Hepatocyte (in vitro differentiated cells): Measurements from ENCODE around the gene SYTL3. TPM values are rescaled to one million over a fixed set of nuclear protein-coding genes. Genes with fewer than 3 reads are reported as not detected.

Experiments
- DNase-seq: peaks from one replicate; pipeline ENCODE4 v3.0.0-alpha.2; 2016; ENCODE audit warnings: low spot score
- H2AFZ ChIP-seq: fragments of 200-600 bp; sonication (generic); 2 replicates; pipeline ENCODE4 v1.6.0; 2016; ENCODE audit warnings: antibody characterized with exemption, mild to moderate bottlenecking
- H3K27ac ChIP-seq: fragments of 200-600 bp; sonication (generic); 2 replicates; pipeline ENCODE4 v1.5.1; 2016; ENCODE audit warnings: mild to moderate bottlenecking
- H3K27me3 ChIP-seq: fragments of 200-600 bp; sonication (generic); 2 replicates; pipeline ENCODE4 v1.6.1; 2016
- H3K36me3 ChIP-seq: fragments of 200-600 bp; sonication (generic); replicated peaks from 2 replicates; pipeline ENCODE4 v1.5.1; 2016; ENCODE audit warnings: low read depth; ENCODE audit not compliant: insufficient read depth
- H3K4me1 ChIP-seq: fragments of 200-600 bp; sonication (generic); 2 replicates; pipeline ENCODE4 v1.5.1; 2016; ENCODE audit warnings: mild to moderate bottlenecking, moderate library complexity; ENCODE audit not compliant: insufficient read depth
- H3K4me2 ChIP-seq: fragments of 200-600 bp; sonication (generic); 2 replicates; pipeline ENCODE4 v1.6.0; 2016
- H3K4me3 ChIP-seq: fragments of 200-600 bp; sonication (generic); 2 replicates; pipeline ENCODE4 v1.5.1; 2016; ENCODE audit warnings: mild to moderate bottlenecking
- H3K79me2 ChIP-seq: fragments of 200-600 bp; sonication (generic); 2 replicates; pipeline ENCODE4 v1.6.0; 2017; ENCODE audit warnings: mild to moderate bottlenecking
- H3K9me2 ChIP-seq: fragments of 200-600 bp; sonication (generic); replicated peaks from 2 replicates; pipeline ENCODE4 v1.6.0; 2017; ENCODE audit warnings: mild to moderate bottlenecking; ENCODE audit not compliant: insufficient read depth
- H3K9me3 ChIP-seq: fragments of 200-600 bp; sonication (generic); 2 replicates; pipeline ENCODE4 v1.5.1; 2016; ENCODE audit warnings: low read depth, mild to moderate bottlenecking
- H4K20me1 ChIP-seq: fragments of 200-600 bp; sonication (generic); 2 replicates; pipeline ENCODE4 v1.6.0; 2016; ENCODE audit warnings: mild to moderate bottlenecking; ENCODE audit not compliant: insufficient read depth, poor library complexity, severe bottlenecking
- CTCF ChIP-seq: fragments of 200-600 bp; sonication (generic); IDR thresholded peaks from 2 replicates; pipeline ENCODE4 v1.5.1; 2016; ENCODE audit warnings: antibody characterized with exemption, mild to moderate bottlenecking; ENCODE audit not compliant: poor library complexity
- EZH2 ChIP-seq: fragments of 200-600 bp; sonication (generic); IDR thresholded peaks from 2 replicates; pipeline ENCODE4 v1.6.1; 2016; ENCODE audit warnings: antibody characterized with exemption, mild to moderate bottlenecking, borderline replicate concordance
- EZH2phosphoT487 ChIP-seq: fragments of 200-600 bp; sonication (generic); IDR thresholded peaks from one replicate; pipeline ENCODE4 v1.6.1; 2018; ENCODE audit warnings: antibody characterized with exemption, mild to moderate bottlenecking, low read depth, moderate library complexity; ENCODE audit not compliant: unreplicated experiment, severe bottlenecking
- WGBS: methylation state at CpG from one replicate; pipeline ENCODE4 v1.1.6; 2016; ENCODE audit warnings: low lambda C conversion rate; ENCODE audit errors: missing lambda C conversion rate; 5-methylcytosine and 5-hydroxymethylcytosine counted together
- polyA plus RNA-seq: library from polyadenylated mRNA; unstranded; fragments of >200 nt; fragmentation: Nextera tagmentation; extraction: Ambion mirVana; gene quantifications from 2 replicates; pipeline ENCODE4 v1.2.1, GENCODE V29; 2016
- total RNA-seq: library from RNA; depleted of rRNA; stranded (reverse); fragments of >200 nt; gene quantifications from 2 replicates; pipeline ENCODE4 v1.2.3, GENCODE V29; 2014

Gene SYTL3
- total and polyA plus RNA-seq, 2 experiments from 2014 or later: 1.4 to 1.5 TPM

DNA sequence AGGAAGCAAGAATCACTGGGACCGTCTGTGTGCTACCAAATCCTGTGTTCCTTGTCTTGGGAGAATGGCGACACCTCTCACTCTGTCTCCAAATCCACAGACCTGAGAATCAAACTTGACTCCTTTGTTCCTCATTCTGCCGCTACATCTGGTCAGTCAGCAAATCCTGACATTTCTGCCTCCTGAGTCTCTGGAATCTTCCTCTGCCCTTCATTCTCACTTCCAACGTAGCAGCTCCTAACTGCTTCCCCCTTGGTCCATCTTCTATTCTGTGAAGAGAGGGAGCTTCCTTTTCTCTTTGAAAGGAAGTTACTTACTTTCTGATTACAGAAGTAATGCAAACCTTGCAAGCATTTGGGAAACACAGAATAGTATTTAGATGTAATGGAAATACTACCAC lies 37.7 kb downstream of the SYTL3 start:
- Histone ChIP-seq H3K27me3 (no peaks in the 10 kb centered on the region), H2AFZ (no peak overlapping the region), H3K27ac (no peak overlapping the region), H3K4me2 (no peak overlapping the region), H3K9me3 (no peaks in the 10 kb centered on the region), H3K4me3 (no peak overlapping the region), H3K4me1 (no peaks in the 10 kb centered on the region), H3K36me3 (no peaks in the 10 kb centered on the region), H4K20me1 (no peaks in the 10 kb centered on the region), H3K9me2 (no peaks in the 10 kb centered on the region), H3K79me2 (no peaks in the 10 kb centered on the region)
- DNase-seq: no peak
- WGBS: 93% methylated on average over 4 of the region's 4 CpGs
- no peak for TF ChIP-seq EZH2
- no peak for TF ChIP-seq CTCF
- TF ChIP-seq EZH2phosphoT487: no peak

GRCh38 chr6:158688860-158689259 lies 39.0 kb downstream of the SYTL3 start:
- no peak overlapping the region for H3K27ac ChIP-seq
- TF ChIP-seq EZH2phosphoT487 (no peak), CTCF (no peak), EZH2 (no peak)
- WGBS: 95% methylated on average over 1 of the region's 1 CpG

DNA sequence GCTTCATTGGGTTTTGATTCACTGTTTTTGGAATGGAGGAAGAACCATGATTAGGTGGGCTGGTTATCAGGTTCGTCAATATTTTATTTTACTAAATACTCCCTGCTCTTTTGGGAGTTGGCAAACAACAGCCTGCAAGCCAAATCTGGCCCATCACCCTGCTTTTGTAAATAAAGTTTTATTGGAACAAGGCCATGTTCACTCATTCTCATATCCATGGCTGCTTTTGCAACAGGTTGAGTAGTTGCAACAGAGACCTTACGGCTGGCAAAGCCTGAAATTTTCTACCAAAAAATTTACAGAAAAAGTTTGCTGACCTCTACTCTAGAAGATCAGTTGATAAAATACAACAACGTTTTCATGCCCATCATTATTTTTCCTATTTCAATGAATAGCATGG lies 45.1 kb downstream of the SYTL3 start:
- no peaks in the 10 kb centered on the region for H3K9me2 ChIP-seq
- no peaks in the 10 kb centered on the region for H4K20me1 ChIP-seq
- 90% methylated on average over 3 of the region's 3 CpGs for WGBS
- no peak overlapping the region for H3K4me2 ChIP-seq
- H3K4me1 ChIP-seq: no peaks in the 10 kb centered on the region
- no peaks in the 10 kb centered on the region for H3K9me3 ChIP-seq
- no peak overlapping the region for H3K4me3 ChIP-seq
- no peaks in the 10 kb centered on the region for H3K36me3 ChIP-seq
- TF ChIP-seq EZH2phosphoT487: no peak
- TF ChIP-seq EZH2: no peak
- no peak for TF ChIP-seq CTCF
- H3K27me3 ChIP-seq: no peaks in the 10 kb centered on the region
- no peak for DNase-seq
- no peaks in the 10 kb centered on the region for H3K79me2 ChIP-seq
- H3K27ac ChIP-seq: no peak overlapping the region
- no peak overlapping the region for H2AFZ ChIP-seq

More at GRCh38 chr6:158688860-158689259, 39.0 kb downstream of the SYTL3 start:
- no peaks in the 10 kb centered on the region for H3K27me3 ChIP-seq
- no peaks in the 10 kb centered on the region for H3K36me3 ChIP-seq
- H3K9me2 ChIP-seq: no peaks in the 10 kb centered on the region
- H3K9me3 ChIP-seq: no peaks in the 10 kb centered on the region
- H3K4me3 ChIP-seq: no peak overlapping the region
- DNase-seq: no peak
- H3K4me2 ChIP-seq: no peak overlapping the region
- no peaks in the 10 kb centered on the region for H3K4me1 ChIP-seq
- H4K20me1 ChIP-seq: no peaks in the 10 kb centered on the region
- no peaks in the 10 kb centered on the region for H3K79me2 ChIP-seq
- no peak overlapping the region for H2AFZ ChIP-seq

GRCh38 chr6:158697811-158698210 lies 48.0 kb downstream of the SYTL3 start:
- Histone ChIP-seq H3K4me2 (no peak overlapping the region), H3K27me3 (no peaks in the 10 kb centered on the region), H3K9me3 (no peaks in the 10 kb centered on the region), H3K4me3 (no peak overlapping the region), H3K4me1 (no peaks in the 10 kb centered on the region), H2AFZ (no peak overlapping the region), H3K9me2 (no peaks in the 10 kb centered on the region), H3K36me3 (no peaks in the 10 kb centered on the region), H4K20me1 (no peaks in the 10 kb centered on the region), H3K79me2 (no peaks in the 10 kb centered on the region), H3K27ac (no peak overlapping the region)
- WGBS: 47% methylated on average over 2 of the region's 2 CpGs
- no peak for DNase-seq
- TF ChIP-seq CTCF (no peak), EZH2 (no peak), EZH2phosphoT487 (no peak)
